DND-41 (cell line): ENCODE results near the gene TMEM8B.

ENCODE experiments used
- ATAC-seq: fragments of 200-7000 bp; cut with Tn5 transposase; 3 replicates; pipeline ENCODE4 v1.9.1; 2021; ENCODE audit warnings: low read depth; ENCODE audit not compliant: insufficient read depth
- DNase-seq: peaks from one replicate; pipeline ENCODE4 v3.0.0-alpha.2; 2020
- H2AFZ ChIP-seq: 2 replicates; pipeline ENCODE4 v1.6.0; 2012; ENCODE audit warnings: low read depth, low read length
- H3K27ac ChIP-seq: 2 replicates; pipeline ENCODE4 v1.5.1; 2012; ENCODE audit warnings: low read length, inconsistent platforms
- H3K27me3 ChIP-seq: fragments of 200-600 bp; sonication (generic); 2 replicates; pipeline ENCODE4 v1.6.0; 2012; ENCODE audit warnings: low read length, mild to moderate bottlenecking, inconsistent platforms; ENCODE audit not compliant: insufficient read depth, poor library complexity
- H3K36me3 ChIP-seq: 2 replicates; pipeline ENCODE4 v1.5.1; 2012; ENCODE audit warnings: low read length, inconsistent platforms; ENCODE audit not compliant: insufficient read depth
- H3K4me1 ChIP-seq: 2 replicates; pipeline ENCODE4 v1.5.1; 2012; ENCODE audit warnings: mild to moderate bottlenecking, low read length; ENCODE audit not compliant: insufficient read depth
- H3K4me2 ChIP-seq: 2 replicates; pipeline ENCODE4 v1.6.0; 2012; ENCODE audit warnings: mild to moderate bottlenecking, moderate library complexity, low read length, inconsistent platforms; ENCODE audit not compliant: insufficient read depth
- H3K4me3 ChIP-seq, 2 experiments: fragments of 200-600 bp in 1 of 2; shearing (Covaris generic) in 1 of 2; 2 replicates each; pipeline ENCODE4 v1.5.1; 2012 to 2016; ENCODE audit warnings: inconsistent platforms in 2 of 2, low read length in 2 of 2, mild to moderate bottlenecking in 2 of 2, low read depth in 1 of 2, moderate library complexity in 1 of 2
- H3K79me2 ChIP-seq: 2 replicates; pipeline ENCODE4 v1.6.0; 2012; ENCODE audit warnings: low read length, inconsistent platforms; ENCODE audit not compliant: insufficient read depth
- H3K9ac ChIP-seq: 2 replicates; pipeline ENCODE4 v1.6.0; 2012; ENCODE audit warnings: low read depth, mild to moderate bottlenecking, inconsistent platforms, low read length, moderate library complexity
- H3K9me3 ChIP-seq: 2 replicates; pipeline ENCODE4 v1.5.1; 2012; ENCODE audit warnings: low read length, moderate library complexity, mild to moderate bottlenecking, inconsistent platforms; ENCODE audit not compliant: insufficient read depth, severe bottlenecking
- H4K20me1 ChIP-seq: 2 replicates; pipeline ENCODE4 v1.6.0; 2012; ENCODE audit warnings: low read length; ENCODE audit not compliant: insufficient read depth
- CTCF ChIP-seq: IDR thresholded peaks from 2 replicates; pipeline ENCODE4 v1.5.1; 2012; ENCODE audit warnings: borderline replicate concordance, low read length, moderate library complexity, mild to moderate bottlenecking; ENCODE audit not compliant: poor library complexity, severe bottlenecking; ENCODE audit errors: extremely low read depth
- EZH2 ChIP-seq: IDR thresholded peaks from 3 replicates; pipeline ENCODE4 v1.6.1; 2012; ENCODE audit warnings: borderline replicate concordance, low read depth, mild to moderate bottlenecking, moderate library complexity, low read length, inconsistent platforms; ENCODE audit not compliant: severe bottlenecking

Gene TMEM8B

GRCh38 chr9:35814841-35815543 lies 14.0 kb upstream of the TMEM8B start, which contains the start of gene HINT2:
Gene HINT2, minus strand, starts transcription at chr9:35815042. Its CDS starts 63 bp downstream, at chr9:35814979.
- Histone ChIP-seq H3K27ac (peak within 1 kb of the TSS; percentile 88), H2AFZ (peak within 1 kb of the TSS; percentile 76), H3K4me2 (peak within 1 kb of the TSS; percentile 92), H3K4me3 (peak within 1 kb of the TSS; percentile 63 to 84), H4K20me1 (no peaks in the 10 kb centered on the region), H3K79me2 (peaks cover 12% of the 10 kb centered on the region), H3K27me3 (no peaks in the 10 kb centered on the region), H3K4me1 (peaks cover 44% of the 10 kb centered on the region), H3K9me3 (no peaks in the 10 kb centered on the region), H3K36me3 (no peaks in the 10 kb centered on the region), H3K9ac (peak within 1 kb of the TSS; percentile 92)
- TF ChIP-seq CTCF (no peak), EZH2 (no peak)
- DNase-seq (peak; percentile 96), ATAC-seq (peak; percentile 82)

DNA sequence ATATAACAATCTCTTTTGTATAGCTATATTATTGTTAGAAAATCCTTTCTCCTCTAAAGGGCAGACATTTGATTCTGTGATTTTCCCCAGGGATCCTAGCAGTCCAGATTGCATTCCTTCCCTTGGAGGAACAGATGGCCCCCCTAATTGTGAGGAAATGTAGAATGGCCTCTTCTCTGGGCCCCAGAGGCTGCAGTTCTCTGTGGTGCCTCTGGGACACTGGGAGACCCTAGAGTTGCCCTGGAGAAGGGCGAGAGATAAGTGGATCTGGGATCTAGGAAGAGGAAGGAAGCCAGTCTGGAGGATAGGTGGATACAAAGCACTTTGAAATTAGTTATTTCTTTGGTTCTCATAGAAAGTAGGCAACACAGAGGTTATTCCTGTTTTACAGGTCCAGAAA lies 12.3 kb upstream of the TMEM8B start:
- Histone ChIP-seq H3K4me2 (no peak overlapping the region), H4K20me1 (no peaks in the 10 kb centered on the region), H3K4me1 (peaks cover 36% of the 10 kb centered on the region), H3K36me3 (no peaks in the 10 kb centered on the region), H2AFZ (no peak overlapping the region), H3K9me3 (no peaks in the 10 kb centered on the region), H3K27me3 (no peaks in the 10 kb centered on the region), H3K9ac (no peak overlapping the region), H3K4me3 (no peak overlapping the region), H3K79me2 (peaks cover 12% of the 10 kb centered on the region), H3K27ac (no peak overlapping the region)
- ATAC-seq (no peak), DNase-seq (no peak)
- TF ChIP-seq CTCF: peak; percentile 14
- no peak for TF ChIP-seq EZH2

DNA sequence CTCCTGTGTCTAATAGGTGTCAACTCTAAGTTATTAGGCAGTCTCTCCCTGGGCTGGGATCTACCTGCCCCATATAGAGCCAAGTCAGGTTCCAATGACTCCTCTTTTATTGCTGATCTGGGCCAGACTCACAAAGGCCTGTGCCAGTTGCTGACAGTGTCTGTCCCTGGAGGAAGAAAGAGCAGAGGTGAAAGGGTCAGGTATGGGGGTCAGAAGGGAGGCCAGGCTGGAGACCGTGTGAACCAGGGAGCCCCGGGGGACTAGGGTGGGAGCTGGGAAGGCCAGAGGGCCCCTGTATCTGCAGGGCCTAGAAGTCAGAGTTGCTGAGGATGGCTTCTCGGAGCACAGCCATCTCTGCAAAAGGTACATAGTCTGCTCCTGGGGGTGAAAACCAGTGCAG lies 10.7 kb upstream of the TMEM8B start:
- no peak for DNase-seq
- peaks cover 12% of the 10 kb centered on the region for H3K79me2 ChIP-seq
- H3K4me3 ChIP-seq: no peak overlapping the region
- no peak overlapping the region for H2AFZ ChIP-seq
- no peak for ATAC-seq
- no peak overlapping the region for H3K27ac ChIP-seq
- H3K9me3 ChIP-seq: no peaks in the 10 kb centered on the region
- no peak overlapping the region for H3K4me2 ChIP-seq
- H3K36me3 ChIP-seq: no peaks in the 10 kb centered on the region
- no peaks in the 10 kb centered on the region for H4K20me1 ChIP-seq
- H3K9ac ChIP-seq: no peak overlapping the region
- no peaks in the 10 kb centered on the region for H3K27me3 ChIP-seq
- H3K4me1 ChIP-seq: peaks cover 22% of the 10 kb centered on the region
- TF ChIP-seq CTCF (no peak), EZH2 (no peak)
